WERI-Rb-1 (cell line): ENCODE measurements around the gene C10orf143.

Source experiments
- DNase-seq: peaks from one replicate; pipeline ENCODE4 v3.0.0-alpha.2; 2020
- H3K27ac ChIP-seq: fragments of 250-450 bp; sonication (Bioruptor Pico); 2 replicates; pipeline ENCODE4 v1.5.1; 2020; ENCODE audit warnings: mild to moderate bottlenecking, moderate library complexity
- H3K27me3 ChIP-seq: fragments of 250-450 bp; sonication (Bioruptor Pico); 2 replicates; pipeline ENCODE4 v1.5.1; 2021; ENCODE audit warnings: mild to moderate bottlenecking, low read depth, moderate library complexity; ENCODE audit not compliant: insufficient read depth, severe bottlenecking
- H3K36me3 ChIP-seq: fragments of 250-450 bp; sonication (Bioruptor Pico); 2 replicates; pipeline ENCODE4 v1.5.1; 2020; ENCODE audit warnings: mild to moderate bottlenecking, moderate library complexity
- H3K4me3 ChIP-seq: 2 replicates; pipeline ENCODE4 v1.5.1; 2011; ENCODE audit warnings: low read depth, mild to moderate bottlenecking, control low read depth, low read length
- H3K9me3 ChIP-seq: fragments of 250-450 bp; sonication (Bioruptor Pico); 2 replicates; pipeline ENCODE4 v1.5.1; 2021; ENCODE audit warnings: mild to moderate bottlenecking, moderate library complexity; ENCODE audit not compliant: severe bottlenecking
- CTCF ChIP-seq: IDR thresholded peaks from 2 replicates; pipeline ENCODE4 v1.5.1; 2011; ENCODE audit warnings: low read depth, mild to moderate bottlenecking, control low read depth, inconsistent platforms, low read length

The C10orf143 gene

GRCh38 chr10:130018265-130018664 is 92.4 kb downstream of the C10orf143 start:
- TF ChIP-seq CTCF, result no peak
- Histone ChIP-seq H3K27me3 (no peaks in the 10 kb centered on the region), H3K27ac (no peak overlapping the region), H3K9me3 (no peaks in the 10 kb centered on the region), H3K36me3 (no peaks in the 10 kb centered on the region), H3K4me3 (no peak overlapping the region)
- no peak for DNase-seq

- no peak for TF ChIP-seq CTCF
- DNase-seq, result no peak
- H3K27me3 ChIP-seq, result no peaks in the 10 kb centered on the region
- H3K36me3 ChIP-seq, result no peaks in the 10 kb centered on the region
- no peak overlapping the region for H3K4me3 ChIP-seq
- H3K9me3 ChIP-seq, result no peaks in the 10 kb centered on the region
- no peak overlapping the region for H3K27ac ChIP-seq
These were observed 93.0 kb downstream of the C10orf143 start for GRCh38 chr10:130017631-130018022.

- Histone ChIP-seq H3K36me3 (no peaks in the 10 kb centered on the region), H3K27me3 (no peaks in the 10 kb centered on the region), H3K4me3 (no peak overlapping the region), H3K27ac (no peak overlapping the region), H3K9me3 (no peaks in the 10 kb centered on the region)
- DNase-seq, result no peak
- no peak for TF ChIP-seq CTCF
These were observed 93.5 kb downstream of the C10orf143 start for GRCh38 chr10:130016993-130017630.

GRCh38 chr10:130016095-130016494 is 94.5 kb downstream of the C10orf143 start:
- Histone ChIP-seq H3K27ac (no peak overlapping the region), H3K27me3 (no peaks in the 10 kb centered on the region), H3K4me3 (no peak overlapping the region), H3K36me3 (no peaks in the 10 kb centered on the region), H3K9me3 (no peaks in the 10 kb centered on the region)
- no peak for TF ChIP-seq CTCF
- no peak for DNase-seq

GRCh38 chr10:130015075-130015695 is 95.4 kb downstream of the C10orf143 start:
- TF ChIP-seq CTCF, result no peak
- no peaks in the 10 kb centered on the region for H3K36me3 ChIP-seq
- H3K27me3 ChIP-seq, result no peaks in the 10 kb centered on the region
- H3K4me3 ChIP-seq, result no peak overlapping the region
- no peaks in the 10 kb centered on the region for H3K9me3 ChIP-seq
- DNase-seq, result no peak
- no peak overlapping the region for H3K27ac ChIP-seq
